Natural killer cell treated with Interleukin-12 subunit alpha and Interleukin-12 subunit beta and Interleukin-15 and Interleukin-18, amount 100 ng/mL, for 72 hours (primary cell): ENCODE results near the gene LAMA5. TPM values are rescaled to one million over a fixed set of nuclear protein-coding genes. Genes with fewer than 3 reads are reported as not detected.

Experiments
- ATAC-seq, 2 donors: fragments of 150-1000 bp; cut with Tn5 transposase in 1 of 2; sonication (Bioruptor Pico), chemical (Tn5 transposase) in 1 of 2; 2 replicates each; pipeline ENCODE4 v1.10.0; 2021
- DNase-seq: peaks from one replicate; pipeline ENCODE4 v3.0.0; 2022; ENCODE audit warnings: low spot score
- H3K27ac Mint-ChIP-seq, 2 donors: 1 replicate in 1 of 2; 2 replicates in 1 of 2; pipeline ENCODE4 v1.8.0; 2022; ENCODE audit warnings: mixed read lengths in 2 of 2, mild to moderate bottlenecking in 1 of 2, moderate library complexity in 1 of 2
- H3K27me3 Mint-ChIP-seq, 2 donors: 1 replicate in 1 of 2; 2 replicates in 1 of 2; pipeline ENCODE4 v1.8.0; 2022; ENCODE audit warnings: mixed read lengths in 2 of 2
- H3K36me3 Mint-ChIP-seq: one replicate; pipeline ENCODE4 v1.8.0; 2022; ENCODE audit warnings: mixed read lengths
- H3K4me1 Mint-ChIP-seq, 2 donors: 1 replicate in 1 of 2; 2 replicates in 1 of 2; pipeline ENCODE4 v1.8.0; 2022; ENCODE audit warnings: low read depth in 2 of 2, mixed read lengths in 2 of 2, mild to moderate bottlenecking in 1 of 2
- H3K4me3 Mint-ChIP-seq: one replicate; pipeline ENCODE4 v1.8.0; 2022; ENCODE audit warnings: mixed read lengths
- H3K9me3 Mint-ChIP-seq: 2 replicates; pipeline ENCODE4 v1.8.0; 2022; ENCODE audit warnings: mixed read lengths
- total RNA-seq, 2 donors: library from RNA; stranded (reverse); gene quantifications; one replicate each; pipeline ENCODE4 v1.2.3, GENCODE V29; 2022

LAMA5 gene
- total RNA-seq, 2 donors from 2014 or later: 1.5 to 1.9 TPM

DNA sequence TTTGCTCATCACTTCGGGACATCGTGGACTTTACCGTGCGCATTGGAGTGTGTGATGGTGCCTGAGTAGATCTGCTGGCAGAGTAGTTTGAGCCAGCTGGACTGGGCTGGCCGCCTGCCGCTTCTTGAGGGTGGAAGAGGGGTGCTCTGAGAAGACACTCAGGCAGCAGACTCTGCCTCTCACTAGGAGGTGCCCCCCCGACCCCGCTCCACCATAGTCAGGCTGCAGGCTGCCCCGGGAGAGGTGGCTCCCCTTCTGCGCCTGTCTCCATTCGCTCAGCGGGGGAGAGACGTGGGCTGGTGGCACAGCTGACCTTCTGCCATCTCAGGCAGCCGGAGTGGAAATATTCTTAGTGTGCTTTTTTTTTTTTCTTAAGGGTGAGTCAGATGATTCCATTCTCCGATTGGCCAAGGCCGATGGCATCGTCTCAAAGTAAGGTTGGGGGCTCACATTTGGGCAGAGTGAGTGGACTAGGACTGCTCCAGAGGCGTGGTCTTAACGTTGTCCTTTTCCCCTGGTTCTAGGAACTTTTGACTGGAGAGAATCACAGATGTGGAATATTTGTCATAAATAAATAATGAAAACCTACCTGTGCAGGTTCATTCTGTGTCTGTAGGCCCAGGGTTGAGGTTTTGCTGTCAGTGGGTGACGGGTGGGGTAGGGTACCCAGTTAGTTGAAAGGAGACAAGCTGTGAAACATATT, 21.0 kb upstream of the LAMA5 start:
- Mint-ChIP-seq H3K27ac (peak overlapping the region; percentile 77 to 88), H3K27me3 (no peaks in the 10 kb centered on the region), H3K9me3 (no peaks in the 10 kb centered on the region), H3K4me3 (peak overlapping the region; percentile 93), H3K36me3 (peaks cover 19% of the 10 kb centered on the region), H3K4me1 (peaks cover 38 to 49% of the 10 kb centered on the region in 2 donors)
- DNase-seq (no peak), ATAC-seq (no peak)

DNA sequence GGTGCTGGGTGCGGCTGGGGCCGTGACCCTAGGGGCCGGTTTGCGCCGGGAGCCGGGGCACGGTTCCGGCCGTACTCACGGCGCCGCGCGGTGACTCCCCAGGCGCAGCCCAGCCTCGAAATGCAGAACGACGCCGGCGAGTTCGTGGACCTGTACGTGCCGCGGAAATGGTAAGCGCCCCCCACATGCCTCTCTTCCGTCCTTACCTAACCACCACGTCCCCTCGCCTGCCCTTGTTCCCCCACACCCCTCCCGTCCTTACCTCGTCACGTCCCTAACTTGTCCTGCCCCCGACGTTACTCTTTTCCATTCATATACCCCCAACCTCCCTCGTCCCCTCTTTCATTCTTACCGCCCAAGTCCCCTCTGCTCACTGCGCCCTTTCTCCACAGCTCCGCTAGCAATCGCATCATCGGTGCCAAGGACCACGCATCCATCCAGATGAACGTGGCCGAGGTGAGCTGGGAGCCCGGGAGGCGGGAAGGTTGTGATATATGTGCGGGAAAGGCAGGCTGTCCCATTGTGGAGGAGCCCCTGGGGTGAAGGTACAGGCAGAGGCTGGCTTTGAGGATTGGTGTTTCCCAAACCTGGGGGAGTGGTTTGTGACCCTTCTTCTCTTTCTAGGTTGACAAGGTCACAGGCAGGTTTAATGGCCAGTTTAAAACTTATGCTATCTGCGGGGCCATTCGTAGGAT, 20.3 kb upstream of the LAMA5 start:
- DNase-seq (no peak), ATAC-seq (no peak)
- Mint-ChIP-seq H3K27me3 (no peaks in the 10 kb centered on the region), H3K36me3 (peaks cover 19% of the 10 kb centered on the region), H3K4me3 (peak overlapping the region; percentile 93), H3K4me1 (peaks cover 42 to 49% of the 10 kb centered on the region in 2 donors), H3K9me3 (no peaks in the 10 kb centered on the region), H3K27ac (peak overlapping the region; percentile 77 to 88)

DNA sequence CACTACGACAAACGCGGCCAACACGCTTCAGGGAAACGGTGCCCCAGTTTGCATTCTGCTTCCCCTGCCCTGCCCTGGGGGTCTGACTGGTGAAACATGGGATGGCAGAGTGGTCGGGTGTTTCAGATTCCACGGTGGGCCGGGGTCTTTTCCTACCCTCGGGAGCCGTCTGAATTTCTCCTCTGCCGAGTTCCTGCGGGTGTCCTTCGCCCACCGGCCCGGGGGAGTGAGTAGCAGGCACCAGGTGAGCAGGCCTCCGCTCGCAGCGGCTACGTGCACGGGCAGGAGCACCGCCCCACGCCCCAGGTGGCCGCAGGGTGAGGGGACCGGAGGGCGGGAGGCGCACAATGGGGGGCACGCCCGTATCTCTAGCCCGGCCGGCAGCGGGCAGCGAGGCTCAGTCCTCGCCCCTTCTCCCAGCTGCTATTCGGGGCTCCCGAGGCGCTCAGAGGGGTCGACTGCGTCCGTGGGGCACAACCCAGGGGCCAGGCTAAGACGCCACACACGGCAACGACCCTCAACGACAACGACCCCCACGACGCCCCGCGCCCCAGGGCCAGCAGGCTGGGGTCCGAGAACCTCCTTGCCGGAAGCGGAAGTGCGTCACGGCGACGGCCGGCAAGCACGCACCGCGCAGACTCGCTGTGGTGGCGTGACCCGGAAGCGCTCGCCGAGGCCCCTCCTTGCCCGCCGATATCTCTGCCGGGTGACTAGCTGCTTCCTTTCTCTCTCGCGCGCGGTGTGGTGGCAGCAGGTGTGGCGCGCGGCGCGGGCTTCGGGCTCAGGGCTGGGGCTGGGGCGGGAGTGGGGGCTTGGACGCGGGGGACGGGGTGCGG, 19.5 kb upstream of the LAMA5 start, which contains the start of gene RPS21:
Gene RPS21 (plus strand): TSS at position 721 of the 836 bp plus-strand sequence. CDS start 236 bp downstream, outside the sequence.
- Mint-ChIP-seq H3K4me3 (peak within 1 kb of the TSS; percentile 93), H3K27me3 (no peaks in the 10 kb centered on the region), H3K36me3 (peaks cover 27% of the 10 kb centered on the region), H3K27ac (peak within 1 kb of the TSS; percentile 77 to 88), H3K4me1 (peaks cover 47 to 57% of the 10 kb centered on the region in 2 donors), H3K9me3 (peaks cover 5% of the 10 kb centered on the region)
- DNase-seq: peak; percentile 95
- ATAC-seq: peak; percentile 95 to 98

DNA sequence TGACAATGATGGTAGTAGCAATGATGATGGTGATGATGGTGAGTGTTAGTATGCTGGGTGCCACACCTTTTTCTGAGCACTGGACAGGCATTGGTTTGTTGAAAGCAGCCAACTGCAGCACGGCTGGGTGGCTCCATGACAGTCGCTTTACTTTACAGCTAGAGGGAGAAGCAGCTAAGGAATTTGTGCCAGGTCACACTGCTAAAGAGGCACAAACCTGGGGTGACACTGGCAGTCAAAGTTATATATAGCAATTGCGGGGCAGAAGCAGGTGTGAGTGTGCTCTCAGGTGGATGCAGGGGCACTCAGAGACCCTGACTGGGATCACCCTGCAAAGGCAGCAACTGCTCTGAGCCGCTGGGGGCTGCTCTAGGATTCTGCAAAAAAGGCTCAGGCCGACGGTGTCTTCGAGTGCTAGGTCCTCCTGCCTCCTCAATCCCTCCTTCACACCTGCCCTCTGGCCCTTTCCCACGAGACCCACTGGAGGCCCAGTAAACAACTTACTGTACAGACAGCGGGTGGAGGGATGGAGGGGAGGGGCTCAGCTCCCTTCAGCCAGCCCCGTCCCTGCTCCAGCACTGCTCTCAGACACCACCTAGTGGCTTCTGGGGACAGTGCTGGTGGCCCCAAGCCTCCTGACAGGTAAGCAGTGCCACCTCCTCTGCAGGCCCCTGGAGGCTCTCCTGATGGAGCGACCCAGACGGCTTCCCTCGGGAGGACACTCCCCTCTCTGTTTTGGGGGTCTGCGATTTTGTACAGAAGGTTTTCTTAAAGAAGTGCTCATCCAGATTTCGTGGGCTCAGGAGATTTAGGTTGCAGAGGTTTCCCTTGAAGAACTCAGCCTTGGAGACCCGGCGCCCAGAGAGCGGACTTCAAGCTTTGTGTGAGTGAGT, 15.4 kb upstream of the LAMA5 start:
- Mint-ChIP-seq H3K4me1 (peaks cover 24 to 31% of the 10 kb centered on the region in 2 donors), H3K27ac (no peak overlapping the region), H3K9me3 (peaks cover 5% of the 10 kb centered on the region), H3K4me3 (no peak overlapping the region), H3K36me3 (peaks cover 10% of the 10 kb centered on the region), H3K27me3 (no peaks in the 10 kb centered on the region)
- ATAC-seq (peak; percentile 59 to 68), DNase-seq (peak; percentile 74)

DNA sequence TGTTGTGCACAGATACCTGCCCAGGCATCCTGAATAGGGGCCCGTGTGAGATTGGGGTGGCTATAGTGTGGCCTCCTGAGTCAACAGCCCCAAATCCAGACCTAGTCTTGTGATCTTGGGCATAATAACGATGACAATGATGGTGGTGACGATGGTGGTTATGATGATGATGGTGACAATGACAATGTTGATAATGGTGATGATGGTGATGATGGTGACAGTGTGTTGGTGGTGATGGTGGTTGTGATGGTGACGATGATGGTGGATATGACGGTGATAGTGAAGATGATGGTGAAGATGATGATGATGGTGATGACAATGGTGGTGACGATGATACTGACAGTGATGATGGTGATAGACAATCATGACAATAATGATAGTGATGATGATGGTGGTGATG, 14.7 kb upstream of the LAMA5 start:
- H3K27ac Mint-ChIP-seq: no peak overlapping the region
- H3K4me1 Mint-ChIP-seq: peaks cover 23 to 27% of the 10 kb centered on the region in 2 donors
- ATAC-seq: no peak
- no peak for DNase-seq
- H3K36me3 Mint-ChIP-seq: peaks cover 9% of the 10 kb centered on the region
- peaks cover 5% of the 10 kb centered on the region for H3K9me3 Mint-ChIP-seq
- no peaks in the 10 kb centered on the region for H3K27me3 Mint-ChIP-seq
- no peak overlapping the region for H3K4me3 Mint-ChIP-seq

DNA sequence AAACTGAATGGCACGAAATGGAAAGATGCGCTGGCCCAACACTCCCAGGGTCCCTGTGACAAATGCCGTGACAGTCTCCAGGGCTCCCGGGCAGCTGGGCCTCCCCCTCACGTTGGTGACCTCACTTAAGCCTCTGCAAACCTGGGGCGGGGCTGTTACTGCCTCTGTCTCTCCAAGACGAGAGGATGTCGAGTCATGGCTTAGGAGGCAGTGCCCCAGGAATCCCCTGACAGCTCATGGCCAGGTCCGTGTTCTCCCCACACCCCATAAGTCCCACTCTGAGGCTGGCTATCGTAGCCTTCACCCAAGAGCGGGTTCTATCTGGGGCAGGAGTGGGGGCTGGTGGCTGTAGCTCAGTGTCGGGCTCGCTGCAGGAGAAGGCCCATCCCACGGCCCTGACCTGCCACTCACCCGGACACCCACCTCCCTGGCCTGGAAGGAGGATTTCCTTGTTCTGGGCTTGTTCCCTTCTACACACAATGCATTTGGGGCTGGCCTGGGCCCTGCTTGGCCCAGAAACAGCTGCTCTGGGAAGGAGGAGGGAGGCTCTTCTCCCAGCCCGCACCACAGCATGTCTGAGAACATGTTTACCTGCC, 14.2 kb upstream of the LAMA5 start:
- no peak overlapping the region for H3K4me3 Mint-ChIP-seq
- H3K4me1 Mint-ChIP-seq: peaks cover 23 to 27% of the 10 kb centered on the region in 2 donors
- ATAC-seq (no peak), DNase-seq (no peak)
- H3K9me3 Mint-ChIP-seq: peaks cover 5% of the 10 kb centered on the region
- no peak overlapping the region for H3K27ac Mint-ChIP-seq
- no peaks in the 10 kb centered on the region for H3K27me3 Mint-ChIP-seq
- H3K36me3 Mint-ChIP-seq: peaks cover 9% of the 10 kb centered on the region

DNA sequence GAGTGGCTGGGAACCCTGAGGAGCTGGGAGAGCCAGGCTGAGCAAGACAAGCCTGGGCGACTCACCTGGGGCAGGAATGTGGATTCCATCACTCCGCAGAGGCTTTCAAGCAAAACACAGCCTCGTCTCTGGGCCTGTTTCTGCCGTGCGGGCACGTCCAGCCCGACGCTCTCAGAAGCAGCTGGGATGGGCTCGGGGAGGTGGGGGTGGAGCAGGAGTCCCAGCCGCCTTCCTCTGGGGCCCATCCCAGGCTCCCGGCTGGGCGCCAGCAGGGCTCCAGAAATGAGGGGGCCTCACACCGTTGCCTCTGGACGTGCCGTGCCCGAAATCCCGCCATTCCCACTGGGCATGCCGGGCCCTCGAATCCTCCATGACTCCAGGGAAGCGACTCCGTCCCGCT, 11.1 kb upstream of the LAMA5 start:
- Mint-ChIP-seq H3K4me1 (peaks cover 8 to 9% of the 10 kb centered on the region in 2 donors), H3K9me3 (peaks cover 5% of the 10 kb centered on the region), H3K36me3 (peaks cover 9% of the 10 kb centered on the region), H3K27me3 (peaks cover under 1 to 5% of the 10 kb centered on the region in 2 donors), H3K4me3 (no peak overlapping the region), H3K27ac (no peak overlapping the region)
- ATAC-seq (no peak), DNase-seq (no peak)

DNA sequence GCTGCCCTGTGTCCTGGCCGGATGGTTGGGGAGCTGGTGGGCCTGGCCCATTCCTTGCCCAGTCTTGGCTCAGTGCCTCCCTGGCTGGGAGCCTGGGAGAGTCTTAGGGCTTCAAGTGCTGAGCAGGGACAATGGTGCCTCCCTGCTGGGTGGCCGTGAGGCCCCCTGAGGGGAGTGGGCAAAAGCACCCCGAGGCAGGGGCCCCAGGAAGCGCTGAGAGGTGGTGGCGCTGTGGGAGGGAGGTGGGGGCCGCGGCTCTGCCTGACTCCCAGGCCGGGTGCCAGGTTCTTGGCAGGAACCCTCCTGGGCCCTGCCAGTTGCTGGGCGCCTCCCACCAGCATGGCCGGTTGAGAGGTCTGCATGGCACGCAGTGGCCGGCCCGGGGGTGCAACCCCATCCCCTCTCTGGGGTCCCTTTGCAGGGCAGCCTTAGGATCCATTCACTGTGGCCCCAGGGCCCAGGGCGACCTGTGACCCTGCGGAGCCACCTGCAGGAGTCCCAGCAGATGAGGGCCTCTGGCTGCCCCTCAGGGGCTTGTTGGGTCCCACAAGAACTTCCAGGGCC, 10.6 kb upstream of the LAMA5 start:
- Mint-ChIP-seq H3K4me3 (no peak overlapping the region), H3K9me3 (peaks cover 5% of the 10 kb centered on the region), H3K4me1 (peaks cover 7 to 8% of the 10 kb centered on the region in 2 donors), H3K36me3 (peaks cover 9% of the 10 kb centered on the region), H3K27me3 (peaks cover 6 to 10% of the 10 kb centered on the region in 2 donors), H3K27ac (no peak overlapping the region)
- ATAC-seq (peak in 1 of 2 donors; percentile 17), DNase-seq (no peak)

DNA sequence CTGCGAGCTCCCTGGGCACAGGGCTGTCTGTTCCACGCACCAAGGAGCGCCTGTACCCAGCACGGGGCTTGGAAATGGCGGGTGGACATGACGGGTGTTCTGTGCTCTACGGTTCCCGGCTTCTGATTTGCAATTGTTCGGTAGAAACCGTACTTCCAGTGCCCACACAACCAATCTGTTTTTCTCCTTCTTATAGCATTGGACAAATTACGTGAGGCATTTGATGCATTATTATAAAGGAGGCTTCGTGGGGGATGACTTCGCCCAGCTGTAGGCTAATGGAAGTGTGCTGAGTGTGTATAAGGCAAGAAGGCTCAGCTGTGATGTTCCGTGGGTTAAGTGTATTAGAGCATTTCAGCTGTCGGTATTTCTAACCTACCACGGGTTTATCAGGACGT, 10.0 kb upstream of the LAMA5 start:
- Mint-ChIP-seq H3K4me3 (no peak overlapping the region), H3K9me3 (peaks cover 4% of the 10 kb centered on the region), H3K27me3 (peaks cover 8 to 10% of the 10 kb centered on the region in 2 donors), H3K36me3 (peaks cover 6% of the 10 kb centered on the region), H3K4me1 (peaks cover 4 to 5% of the 10 kb centered on the region in 2 donors), H3K27ac (no peak overlapping the region)
- ATAC-seq (no peak), DNase-seq (no peak)

DNA sequence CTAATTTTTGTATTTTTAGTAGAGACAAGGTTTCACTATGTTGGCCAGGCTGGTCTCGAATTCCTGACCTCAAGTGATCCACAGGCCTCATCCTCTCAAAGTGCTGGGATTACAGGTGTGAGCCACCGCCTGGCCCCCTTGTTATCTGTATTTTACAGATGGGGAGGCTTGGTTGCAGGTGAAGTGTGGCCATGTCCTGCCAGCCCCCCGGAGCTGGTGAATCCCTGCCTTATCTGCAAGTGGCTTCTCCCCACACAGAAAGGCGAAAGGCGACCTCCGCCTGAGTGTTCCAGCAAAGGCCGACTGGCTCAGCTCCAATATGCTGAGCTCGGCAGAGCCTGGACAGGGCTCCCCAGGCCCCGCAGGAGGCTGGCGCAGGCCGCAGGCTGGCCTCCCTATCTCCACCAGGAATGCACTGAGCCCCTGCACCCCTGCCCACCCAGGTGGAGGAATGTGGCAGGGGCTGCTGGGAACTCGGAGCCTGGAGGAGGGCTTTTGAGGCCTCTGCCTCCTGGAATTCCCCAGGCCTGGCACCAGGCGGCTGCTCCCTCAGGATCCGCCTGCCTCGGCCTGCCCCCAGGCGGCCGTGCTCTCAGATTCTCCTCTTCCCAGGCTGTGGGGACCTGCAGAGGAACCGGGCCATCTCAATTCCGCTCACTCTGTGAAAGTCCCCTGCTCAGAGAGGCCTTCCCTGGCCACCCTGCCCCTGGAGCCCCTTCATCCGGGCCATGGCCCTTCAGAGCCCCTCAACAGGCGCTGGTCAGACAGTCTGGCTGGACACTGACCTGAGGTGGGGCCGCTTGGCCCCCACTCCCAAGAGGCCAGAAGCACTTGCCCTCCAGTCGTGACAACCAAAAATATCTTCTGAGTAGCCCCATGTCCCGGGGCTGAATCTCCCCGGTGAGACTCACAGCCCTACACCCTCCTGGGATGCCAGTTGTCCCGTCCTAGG, 9.3 kb upstream of the LAMA5 start:
- Mint-ChIP-seq H3K9me3 (no peaks in the 10 kb centered on the region), H3K27me3 (peaks cover 8 to 10% of the 10 kb centered on the region in 2 donors), H3K4me1 (no peaks in the 10 kb centered on the region), H3K36me3 (no peaks in the 10 kb centered on the region), H3K27ac (no peak overlapping the region), H3K4me3 (no peak overlapping the region)
- ATAC-seq (no peak), DNase-seq (no peak)

DNA sequence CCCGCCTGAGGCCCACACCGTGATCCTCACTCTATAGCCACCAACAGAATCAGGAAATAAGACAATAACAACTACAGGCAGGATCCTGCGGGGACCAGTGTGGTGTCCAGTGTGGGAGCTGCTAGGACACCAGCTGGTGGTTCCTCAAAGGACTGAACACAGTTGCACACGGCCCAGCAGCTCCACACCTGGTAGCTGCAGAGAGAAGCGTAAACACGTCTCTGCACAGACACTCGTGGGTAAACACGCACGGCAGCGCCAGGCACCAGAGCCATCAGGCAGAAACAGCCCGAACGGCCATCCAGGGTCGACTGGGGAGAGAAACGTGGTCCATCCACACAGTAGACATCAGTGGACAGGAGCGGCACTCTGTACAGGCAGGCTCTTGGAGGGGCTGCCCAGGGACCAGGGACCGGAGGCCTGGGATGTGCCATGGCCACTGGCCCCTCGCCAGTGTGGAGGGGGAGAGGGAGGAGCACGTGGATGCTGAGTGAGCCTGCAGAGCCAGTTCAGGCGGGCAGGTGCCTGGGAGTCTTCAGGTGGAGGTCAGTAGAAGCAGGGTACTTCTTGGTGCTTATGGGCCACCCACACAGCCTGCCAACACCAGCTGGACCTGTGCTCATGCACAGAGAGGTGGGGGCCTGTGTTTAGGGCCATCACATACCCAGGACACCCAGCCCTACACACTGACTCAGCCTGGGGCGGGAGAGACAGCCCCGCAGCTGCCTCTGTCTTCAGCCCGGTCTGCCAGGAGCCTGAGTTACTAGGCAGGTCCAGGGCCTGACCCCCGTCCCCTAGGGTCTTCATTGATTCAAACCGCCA, 7.4 kb upstream of the LAMA5 start:
- H3K27ac Mint-ChIP-seq: no peak overlapping the region
- no peaks in the 10 kb centered on the region for H3K36me3 Mint-ChIP-seq
- no peak for DNase-seq
- no peaks in the 10 kb centered on the region for H3K9me3 Mint-ChIP-seq
- H3K4me1 Mint-ChIP-seq: no peaks in the 10 kb centered on the region
- no peak overlapping the region for H3K4me3 Mint-ChIP-seq
- peaks cover 8 to 10% of the 10 kb centered on the region in 2 donors for H3K27me3 Mint-ChIP-seq
- ATAC-seq: no peak
